ENCODE results near the gene ERC2.

ERC2 gene

DNA sequence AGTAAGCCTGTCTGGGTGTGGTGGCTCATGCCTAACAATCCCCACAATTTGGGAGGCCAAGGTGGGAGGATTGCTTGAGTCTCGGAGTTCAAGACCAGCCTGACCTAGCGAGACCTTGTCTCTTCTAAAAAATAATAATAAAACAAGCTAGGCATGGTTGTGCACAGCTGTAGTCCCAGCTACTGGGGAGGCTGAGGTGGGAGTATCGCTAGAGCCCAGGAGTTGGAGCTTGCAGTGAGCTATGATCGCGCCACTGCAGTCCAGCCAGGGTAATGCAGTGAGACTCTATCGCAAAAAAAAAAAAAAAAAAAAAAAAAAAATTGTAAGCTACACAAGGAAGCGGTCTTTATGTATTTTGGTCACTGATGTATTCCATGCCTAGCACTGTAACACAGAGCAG lies 738.7 kb downstream of the ERC2 start:
- DNase-seq (ENCODE audit: low read depth, low spot score) = no peak
- no peak overlapping the region for H3K4me3 ChIP-seq (ENCODE audit: low read length)

- H3K4me3 ChIP-seq (ENCODE audit: low read length) = no peak overlapping the region
- DNase-seq (ENCODE audit: low read depth, low spot score) = no peak
Observed at GRCh38 chr3:55728461-55729100, 739.7 kb downstream of the ERC2 start.

- no peak overlapping the region for H3K4me3 ChIP-seq (ENCODE audit: low read length)
- DNase-seq (ENCODE audit: low read depth, low spot score) = no peak
Observed at GRCh38 chr3:55726501-55726775, 741.8 kb downstream of the ERC2 start.

DNA sequence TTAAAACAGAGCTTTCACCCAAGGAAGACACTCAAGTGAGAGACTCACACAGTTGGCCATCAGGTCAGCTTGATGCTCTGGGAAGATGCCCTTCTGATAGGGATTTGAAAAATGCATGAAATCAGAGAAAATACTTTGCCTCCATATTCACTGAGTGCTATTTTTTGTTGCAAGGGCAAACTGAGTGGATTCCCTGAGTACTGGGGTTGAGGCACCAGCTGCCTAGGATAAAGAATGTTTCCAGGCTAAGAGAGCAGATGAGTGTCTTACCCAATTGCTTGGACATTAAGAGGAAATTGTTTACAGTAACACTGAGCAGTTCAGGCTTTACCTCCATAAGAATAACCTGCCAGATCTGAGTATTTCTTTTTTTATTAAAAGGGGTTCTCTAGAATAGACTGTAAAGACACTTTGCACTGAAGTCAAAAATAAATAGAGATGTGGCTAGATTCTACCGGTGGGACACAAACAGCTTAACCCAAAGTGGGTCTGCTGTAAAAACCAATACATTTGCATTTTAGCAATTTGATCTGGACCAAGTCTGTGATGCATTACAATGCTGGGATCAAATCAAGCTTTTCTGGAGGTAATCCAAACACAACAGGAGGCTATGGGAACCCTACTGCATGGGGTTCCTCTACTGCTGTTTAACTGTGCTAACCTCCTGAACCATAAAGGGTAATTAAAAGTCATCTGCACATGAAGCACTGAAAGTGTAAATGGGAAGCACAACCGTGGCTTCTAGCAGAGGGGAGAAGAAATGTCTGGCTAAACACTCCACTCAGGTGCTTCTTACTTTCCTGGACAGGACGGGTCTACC lies 742.4 kb downstream of the ERC2 start:
- DNase-seq (ENCODE audit: low read depth, low spot score) = no peak
- no peak overlapping the region for H3K4me3 ChIP-seq (ENCODE audit: low read length)

- H3K4me3 ChIP-seq (ENCODE audit: low read length) = no peak overlapping the region
- DNase-seq (ENCODE audit: low read depth, low spot score) = no peak
Observed at GRCh38 chr3:55724821-55725220, 743.4 kb downstream of the ERC2 start.

DNA sequence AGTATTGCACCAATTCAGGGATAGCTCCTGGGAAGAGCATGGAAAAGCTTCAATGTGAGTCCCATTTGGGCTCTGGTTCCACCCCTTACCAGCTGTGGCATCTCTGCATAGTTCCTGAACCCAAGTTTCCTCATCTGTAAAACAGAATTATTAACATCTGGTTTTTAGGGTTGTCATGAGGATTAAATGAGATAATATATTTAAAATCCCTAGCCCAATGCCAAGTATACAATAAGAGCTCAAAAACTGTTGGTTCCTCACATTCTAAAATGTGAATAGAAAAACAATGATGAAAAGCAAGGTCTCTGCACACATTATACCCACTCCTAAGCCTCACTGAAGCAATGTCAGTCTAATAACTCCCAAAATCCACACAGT lies 743.9 kb downstream of the ERC2 start:
- H3K4me3 ChIP-seq (ENCODE audit: low read length) = no peak overlapping the region
- DNase-seq (ENCODE audit: low read depth, low spot score) = no peak

DNA sequence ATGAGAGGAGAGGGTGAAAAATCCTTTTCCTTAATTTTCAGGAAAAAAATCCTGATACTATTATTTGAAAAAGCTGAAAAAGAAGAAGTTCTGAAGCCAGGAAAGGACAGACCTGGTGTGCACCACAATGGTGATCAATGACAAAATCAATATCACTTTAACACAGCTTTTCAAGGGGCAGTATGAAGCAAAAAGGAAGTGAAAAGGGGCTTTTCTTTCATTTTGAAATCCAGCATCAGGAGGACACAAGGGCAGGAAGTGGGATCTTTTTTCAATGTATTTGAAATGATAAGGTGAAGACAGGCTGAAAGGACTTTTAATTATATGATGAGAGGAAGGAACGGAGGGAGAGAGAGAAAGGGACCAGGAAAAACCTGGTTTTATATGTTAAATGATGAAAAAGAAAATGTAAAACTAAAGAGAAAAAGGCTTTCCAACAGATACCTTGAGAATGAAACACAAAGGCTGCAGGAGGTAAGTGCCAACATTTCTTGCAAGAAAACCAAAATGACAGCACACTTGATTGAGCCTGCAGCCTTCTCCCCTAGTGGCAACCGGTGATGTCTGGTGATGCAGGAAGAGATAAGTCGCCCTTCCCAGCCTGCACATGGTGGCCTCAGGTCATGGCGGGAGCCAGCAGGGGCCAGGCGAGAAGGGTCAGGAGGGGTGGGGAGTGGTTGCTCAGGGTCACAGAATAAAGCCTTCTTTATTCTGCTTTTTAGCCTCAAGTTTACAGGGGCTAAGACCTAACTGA lies 744.4 kb downstream of the ERC2 start:
- DNase-seq (ENCODE audit: low read depth, low spot score) = no peak
- H3K4me3 ChIP-seq (ENCODE audit: low read length) = no peak overlapping the region

GRCh38 chr3:55721716-55722484 lies 746.4 kb downstream of the ERC2 start:
- DNase-seq (ENCODE audit: low read depth, low spot score) = no peak
- H3K4me3 ChIP-seq (ENCODE audit: low read length) = no peak overlapping the region

DNA sequence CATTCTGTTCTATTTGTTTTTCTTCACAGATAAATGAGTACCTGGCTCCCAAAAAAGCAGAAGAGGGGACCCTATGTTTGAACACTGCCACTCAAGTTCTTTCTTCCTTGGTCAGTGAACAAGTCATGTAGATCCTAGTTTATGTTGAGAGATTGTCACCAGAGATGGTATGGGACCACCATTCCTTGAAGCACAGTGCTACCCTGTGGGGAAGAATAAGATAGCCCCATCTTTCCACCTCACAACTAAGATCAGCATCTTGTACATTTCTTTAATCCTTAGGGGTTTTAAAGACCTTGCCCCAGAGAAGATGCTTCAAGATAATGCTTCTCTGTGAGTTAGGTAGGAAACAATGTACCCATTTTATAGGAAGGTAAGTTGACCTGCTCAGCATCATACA lies 747.7 kb downstream of the ERC2 start:
- DNase-seq (ENCODE audit: low read depth, low spot score) = no peak
- H3K4me3 ChIP-seq (ENCODE audit: low read length) = no peak overlapping the region

GRCh38 chr3:55719508-55719907 lies 748.8 kb downstream of the ERC2 start:
- no peak overlapping the region for H3K4me3 ChIP-seq (ENCODE audit: low read length)
- no peak for DNase-seq (ENCODE audit: low read depth, low spot score)

DNA sequence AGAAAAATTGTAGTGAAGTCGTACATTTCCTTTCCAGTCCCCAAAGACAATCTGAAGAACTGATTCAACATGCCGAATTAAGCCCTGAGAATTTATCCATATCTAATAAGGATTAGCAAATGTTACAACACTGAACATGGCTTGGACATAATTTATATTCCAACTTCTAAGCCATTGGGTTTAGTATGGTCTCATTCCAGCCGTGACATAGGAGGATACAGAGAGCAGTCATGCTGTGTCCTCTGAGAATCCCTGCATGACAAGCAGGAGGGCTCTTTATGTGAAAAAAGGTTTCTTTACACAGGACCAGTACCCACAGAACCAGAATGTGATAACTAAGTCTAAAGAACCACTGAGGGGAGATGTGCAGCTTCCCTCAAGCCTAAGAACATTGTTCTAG lies 749.3 kb downstream of the ERC2 start:
- H3K4me3 ChIP-seq (ENCODE audit: low read length) = no peak overlapping the region
- DNase-seq (ENCODE audit: low read depth, low spot score) = no peak

- no peak overlapping the region for H3K4me3 ChIP-seq (ENCODE audit: low read length)
- DNase-seq (ENCODE audit: low read depth, low spot score) = no peak
Observed at GRCh38 chr3:55718521-55718921, 749.7 kb downstream of the ERC2 start.

DNA sequence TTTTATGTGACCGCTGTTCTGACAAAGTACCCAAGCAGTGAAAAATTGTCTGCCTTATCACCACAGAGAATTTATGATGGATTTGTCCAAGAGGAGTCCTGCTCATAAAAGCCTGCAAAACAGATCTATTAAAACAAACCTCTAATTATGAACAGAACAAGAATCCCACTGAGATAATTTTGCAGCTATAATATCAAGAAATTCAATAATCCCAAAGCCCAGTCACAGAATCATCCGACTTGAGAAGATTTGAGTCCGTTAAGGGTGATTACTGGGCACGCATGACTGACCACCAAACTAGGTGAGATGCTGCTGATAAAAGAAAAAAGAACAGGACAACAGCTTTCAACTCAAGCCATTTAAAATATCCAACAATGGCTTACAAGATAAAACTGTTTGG lies 750.2 kb downstream of the ERC2 start:
- DNase-seq (ENCODE audit: low read depth, low spot score) = no peak
- H3K4me3 ChIP-seq (ENCODE audit: low read length) = no peak overlapping the region

GRCh38 chr3:55717481-55717880 lies 750.8 kb downstream of the ERC2 start:
- no peak for DNase-seq (ENCODE audit: low read depth, low spot score)
- no peak overlapping the region for H3K4me3 ChIP-seq (ENCODE audit: low read length)

DNA sequence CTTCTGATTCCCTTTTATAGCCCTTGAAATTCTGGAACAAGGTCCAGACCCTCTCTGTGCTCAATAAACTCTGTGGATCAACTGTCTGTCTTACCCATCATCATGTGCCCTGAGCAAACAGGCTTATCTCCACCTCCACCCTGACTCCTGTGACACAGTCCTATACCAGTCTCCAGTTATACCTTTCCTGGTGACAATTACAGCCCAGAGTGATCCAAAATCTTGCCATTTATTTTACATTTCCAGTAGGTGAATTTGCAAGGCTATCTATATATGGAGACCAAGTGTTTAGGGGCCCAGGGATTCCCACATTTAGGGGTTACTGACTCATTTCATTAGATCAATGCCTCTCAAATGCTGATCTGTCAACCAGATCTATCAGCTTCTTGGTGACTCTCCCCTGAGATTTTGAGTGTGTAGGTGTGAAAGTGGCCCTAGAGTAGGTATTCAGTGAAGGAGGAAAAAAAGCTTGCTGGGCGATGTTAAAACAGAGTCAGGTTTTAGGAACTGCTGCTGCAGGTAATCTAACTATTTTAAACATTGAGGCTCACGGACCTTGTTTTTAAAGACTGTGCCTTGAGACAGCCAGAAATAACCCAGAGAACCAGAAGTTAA lies 751.5 kb downstream of the ERC2 start:
- no peak overlapping the region for H3K4me3 ChIP-seq (ENCODE audit: low read length)
- DNase-seq (ENCODE audit: low read depth, low spot score) = no peak

- DNase-seq (ENCODE audit: low read depth, low spot score) = no peak
- H3K4me3 ChIP-seq (ENCODE audit: low read length) = no peak overlapping the region
Observed at GRCh38 chr3:55716044-55716443, 752.2 kb downstream of the ERC2 start.

- no peak for DNase-seq (ENCODE audit: low read depth, low spot score)
- H3K4me3 ChIP-seq (ENCODE audit: low read length) = no peak overlapping the region
Observed at GRCh38 chr3:55714057-55714456, 754.2 kb downstream of the ERC2 start.

- H3K4me3 ChIP-seq (ENCODE audit: low read length) = no peak overlapping the region
Observed at GRCh38 chr3:55711646-55712045, 756.6 kb downstream of the ERC2 start.

DNA sequence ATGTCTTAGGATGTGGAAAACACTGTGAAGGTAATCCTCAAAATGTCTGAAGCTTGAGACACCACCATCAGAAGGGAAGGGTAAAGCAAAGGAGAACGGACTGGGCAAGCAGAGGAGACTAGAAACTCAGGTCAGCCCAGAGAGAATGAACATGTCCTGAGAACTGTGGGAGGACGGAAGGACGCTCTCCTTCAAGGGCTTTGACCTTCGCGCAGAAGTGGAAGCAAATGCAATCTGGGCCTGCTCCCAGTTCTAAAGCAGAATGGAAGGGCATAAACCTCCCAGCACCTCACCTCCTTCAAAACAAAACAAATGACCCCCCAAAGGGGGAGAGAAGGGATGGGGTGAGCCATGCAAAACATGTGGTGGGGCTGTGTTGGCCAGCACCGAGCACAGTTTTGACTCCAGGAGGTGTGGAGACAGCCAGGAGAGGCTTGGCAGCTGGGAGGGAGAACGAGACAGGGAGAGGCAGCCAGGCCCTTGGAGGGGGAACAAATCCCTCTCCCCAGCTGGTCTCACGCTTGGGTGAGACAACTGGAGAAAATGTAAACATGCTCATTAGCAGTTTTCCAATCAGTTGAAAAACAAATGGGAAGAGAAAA lies 758.8 kb downstream of the ERC2 start:
- no peak overlapping the region for H3K4me3 ChIP-seq (ENCODE audit: low read length)
- no peak for DNase-seq (ENCODE audit: low read depth, low spot score)

More at GRCh38 chr3:55711646-55712045, 756.6 kb downstream of the ERC2 start:
- no peak for DNase-seq (ENCODE audit: low read depth, low spot score)
